CD4-positive, alpha-beta T cell treated with Interleukin-21 for 1 hour (primary cell): ENCODE measurements around the gene GNAI3.

Experiments
- DNase-seq: peaks from one replicate; pipeline ENCODE4 v3.0.0-alpha.2; 2020

GNAI3 gene

GRCh38 chr1:109546311-109547109, 1.9 kb upstream of the GNAI3 start:
- DNase-seq = peak; percentile 91

GRCh38 chr1:109547463-109548320, 723 bp upstream of the GNAI3 start:
- peak; percentile 21 for DNase-seq

GRCh38 chr1:109556563-109556962, 8.1 kb downstream of the GNAI3 start:
- DNase-seq = no peak

GRCh38 chr1:109557520-109557919, 9.1 kb downstream of the GNAI3 start:
- no peak for DNase-seq

- no peak for DNase-seq
Observed at GRCh38 chr1:109559995-109560394, 11.6 kb downstream of the GNAI3 start.

- no peak for DNase-seq
Observed at GRCh38 chr1:109564194-109564878, 15.9 kb downstream of the GNAI3 start.

GRCh38 chr1:109565241-109565640, 16.8 kb downstream of the GNAI3 start:
- DNase-seq = no peak

- no peak for DNase-seq
Observed at GRCh38 chr1:109566982-109567381, 18.6 kb downstream of the GNAI3 start.

- no peak for DNase-seq
Observed at GRCh38 chr1:109567877-109568672, 19.7 kb downstream of the GNAI3 start.

- DNase-seq = no peak
Observed at GRCh38 chr1:109569323-109569722, 20.9 kb downstream of the GNAI3 start.

GRCh38 chr1:109570414-109570813, 22.0 kb downstream of the GNAI3 start:
- DNase-seq = no peak

- no peak for DNase-seq
Observed at GRCh38 chr1:109573785-109574184, 25.4 kb downstream of the GNAI3 start.

GRCh38 chr1:109578947-109579443, 30.6 kb downstream of the GNAI3 start:
- DNase-seq = no peak

GRCh38 chr1:109579491-109579890, 31.1 kb downstream of the GNAI3 start:
- no peak for DNase-seq

GRCh38 chr1:109582021-109582420, 33.6 kb downstream of the GNAI3 start:
- no peak for DNase-seq

- DNase-seq = no peak
Observed at GRCh38 chr1:109584766-109585165, 36.4 kb downstream of the GNAI3 start.

GRCh38 chr1:109586055-109586454, 37.6 kb downstream of the GNAI3 start:
- no peak for DNase-seq

- DNase-seq = no peak
Observed at GRCh38 chr1:109589177-109589576, 40.8 kb downstream of the GNAI3 start.

GRCh38 chr1:109589679-109590078, 41.3 kb downstream of the GNAI3 start:
- DNase-seq = no peak

GRCh38 chr1:109592916-109593315, 44.5 kb downstream of the GNAI3 start:
- no peak for DNase-seq

GRCh38 chr1:109595531-109595930, 47.1 kb downstream of the GNAI3 start:
- DNase-seq = no peak

GRCh38 chr1:109598156-109598555, 49.7 kb downstream of the GNAI3 start:
- DNase-seq = no peak
